ENCODE measurements around the gene GMDS.

Gene GMDS

GRCh38 chr6:1607516-1608221 is 637.7 kb downstream of the GMDS start:
- no peak overlapping the region for H3K27ac ChIP-seq (ENCODE audit: low read length, poor library complexity, severe bottlenecking)
- no peak overlapping the region for H2BK5ac ChIP-seq (ENCODE audit: low read depth, low read length, poor library complexity, severe bottlenecking)
- WGBS, result 2% methylated on average over 29 of the region's 32 CpGs

GRCh38 chr6:1606780-1607515 is 638.5 kb downstream of the GMDS start:
- no peak overlapping the region for H3K27ac ChIP-seq (ENCODE audit: low read length, poor library complexity, severe bottlenecking)
- H3K9me3 ChIP-seq (ENCODE audit: control insufficient read depth, low read length), result no peaks in the 10 kb centered on the region
- no peak overlapping the region for H2BK15ac ChIP-seq (ENCODE audit: low read depth, poor library complexity, severe bottlenecking)
- no peak overlapping the region for H3K4ac ChIP-seq (ENCODE audit: low read depth in 1 of 2, low read length in 2 of 2)
- no peak overlapping the region for H2BK12ac ChIP-seq (ENCODE audit: low read length in 2 of 2)
- H2BK5ac ChIP-seq (ENCODE audit: low read depth, low read length, poor library complexity, severe bottlenecking), result no peak overlapping the region
- H3K4me2 ChIP-seq (ENCODE audit: low read length, poor library complexity, severe bottlenecking), result peak overlapping the region; percentile 48
- peak overlapping the region in 1 of 2 experiments; percentile 52 for H3K4me3 ChIP-seq (ENCODE audit: insufficient read depth in 1 of 2, low read depth in 1 of 2, low read length in 2 of 2)
- H3K18ac ChIP-seq (ENCODE audit: low read depth in 1 of 2, low read length in 2 of 2), result no peak overlapping the region
- no peaks in the 10 kb centered on the region for H3K79me1 ChIP-seq (replicated peaks; ENCODE audit: low read length, poor library complexity, severe bottlenecking)
- no peak overlapping the region for H3K23ac ChIP-seq (ENCODE audit: low read length in 2 of 2)
- H3K36me3 ChIP-seq (ENCODE audit: control insufficient read depth in 1 of 2, insufficient read depth in 2 of 2, low read depth in 1 of 2, low read length in 2 of 2), result no peaks in the 10 kb centered on the region
- H3K14ac ChIP-seq (ENCODE audit: low read length in 2 of 2), result no peak overlapping the region
- no peak for DNase-seq
- no peak overlapping the region for H2BK120ac ChIP-seq (ENCODE audit: low read depth, low read length)
- peaks cover 47% of the 10 kb centered on the region for H3K4me1 ChIP-seq (ENCODE audit: control insufficient read depth, insufficient read depth, low read depth, low read length)
- no peak overlapping the region for H2AK5ac ChIP-seq (ENCODE audit: low read length, severe bottlenecking)
- H3K9ac ChIP-seq (ENCODE audit: low read length), result no peak overlapping the region
- WGBS, result 2% methylated on average over 17 of the region's 22 CpGs
- H2AFZ ChIP-seq (ENCODE audit: low read depth, low read length), result no peak overlapping the region
- peaks cover 54 to 72% of the 10 kb centered on the region in 2 experiments for H3K27me3 ChIP-seq (ENCODE audit: control insufficient read depth in 1 of 2, insufficient read depth in 1 of 2, low read length in 2 of 2)
- no peak overlapping the region for H4K8ac ChIP-seq (ENCODE audit: low read length)
- no peak overlapping the region for H4K91ac ChIP-seq (ENCODE audit: low read length)

More at GRCh38 chr6:1607516-1608221, 637.7 kb downstream of the GMDS start:
- Histone ChIP-seq H2AFZ (ENCODE audit: low read depth, low read length) (no peak overlapping the region), H3K36me3 (ENCODE audit: control insufficient read depth in 1 of 2, insufficient read depth in 2 of 2, low read depth in 1 of 2, low read length in 2 of 2) (no peaks in the 10 kb centered on the region), H3K9ac (ENCODE audit: low read length) (no peak overlapping the region), H3K4me3 (ENCODE audit: insufficient read depth in 1 of 2, low read depth in 1 of 2, low read length in 2 of 2) (peak overlapping the region; percentile 22 to 52), H2AK5ac (ENCODE audit: low read length, severe bottlenecking) (no peak overlapping the region), H3K27me3 (ENCODE audit: control insufficient read depth in 1 of 2, insufficient read depth in 1 of 2, low read length in 2 of 2) (peaks cover 50 to 65% of the 10 kb centered on the region in 2 experiments), H3K4me1 (ENCODE audit: control insufficient read depth, insufficient read depth, low read depth, low read length) (peaks cover 47% of the 10 kb centered on the region), H2BK15ac (ENCODE audit: low read depth, poor library complexity, severe bottlenecking) (no peak overlapping the region), H4K91ac (ENCODE audit: low read length) (no peak overlapping the region), H3K9me3 (ENCODE audit: control insufficient read depth, low read length) (no peaks in the 10 kb centered on the region), H3K18ac (ENCODE audit: low read depth in 1 of 2, low read length in 2 of 2) (no peak overlapping the region), H3K4me2 (ENCODE audit: low read length, poor library complexity, severe bottlenecking) (peak overlapping the region; percentile 48), H4K8ac (ENCODE audit: low read length) (no peak overlapping the region), H3K23ac (ENCODE audit: low read length in 2 of 2) (no peak overlapping the region), H2BK120ac (ENCODE audit: low read depth, low read length) (no peak overlapping the region), H3K79me1 (replicated peaks; ENCODE audit: low read length, poor library complexity, severe bottlenecking) (no peaks in the 10 kb centered on the region), H2BK12ac (ENCODE audit: low read length in 2 of 2) (no peak overlapping the region), H3K14ac (ENCODE audit: low read length in 2 of 2) (no peak overlapping the region), H3K4ac (ENCODE audit: low read depth in 1 of 2, low read length in 2 of 2) (no peak overlapping the region)
- DNase-seq, result no peak

- no peak overlapping the region for H2BK15ac ChIP-seq (ENCODE audit: low read depth, poor library complexity, severe bottlenecking)
- H2AK5ac ChIP-seq (ENCODE audit: low read length, severe bottlenecking), result no peak overlapping the region
- H3K27ac ChIP-seq (ENCODE audit: low read length, poor library complexity, severe bottlenecking), result no peak overlapping the region
- H3K27me3 ChIP-seq (ENCODE audit: control insufficient read depth in 1 of 2, insufficient read depth in 1 of 2, low read length in 2 of 2), result peaks cover 54 to 80% of the 10 kb centered on the region in 2 experiments
- H3K4me1 ChIP-seq (ENCODE audit: control insufficient read depth, insufficient read depth, low read depth, low read length), result peaks cover 43% of the 10 kb centered on the region
- no peak overlapping the region for H3K4me2 ChIP-seq (ENCODE audit: low read length, poor library complexity, severe bottlenecking)
- H3K18ac ChIP-seq (ENCODE audit: low read depth in 1 of 2, low read length in 2 of 2), result no peak overlapping the region
- 5% methylated on average over 23 of the region's 26 CpGs for WGBS
- no peaks in the 10 kb centered on the region for H3K36me3 ChIP-seq (ENCODE audit: control insufficient read depth in 1 of 2, insufficient read depth in 2 of 2, low read depth in 1 of 2, low read length in 2 of 2)
- no peak overlapping the region for H3K14ac ChIP-seq (ENCODE audit: low read length in 2 of 2)
- H3K4ac ChIP-seq (ENCODE audit: low read depth in 1 of 2, low read length in 2 of 2), result no peak overlapping the region
- no peaks in the 10 kb centered on the region for H3K9me3 ChIP-seq (ENCODE audit: control insufficient read depth, low read length)
- H3K23ac ChIP-seq (ENCODE audit: low read length in 2 of 2), result no peak overlapping the region
- H3K79me1 ChIP-seq (replicated peaks; ENCODE audit: low read length, poor library complexity, severe bottlenecking), result no peaks in the 10 kb centered on the region
- H2BK5ac ChIP-seq (ENCODE audit: low read depth, low read length, poor library complexity, severe bottlenecking), result no peak overlapping the region
- no peak for DNase-seq
- H3K9ac ChIP-seq (ENCODE audit: low read length), result no peak overlapping the region
- H2BK120ac ChIP-seq (ENCODE audit: low read depth, low read length), result no peak overlapping the region
- H4K91ac ChIP-seq (ENCODE audit: low read length), result no peak overlapping the region
- no peak overlapping the region for H2BK12ac ChIP-seq (ENCODE audit: low read length in 2 of 2)
- no peak overlapping the region for H2AFZ ChIP-seq (ENCODE audit: low read depth, low read length)
- H3K4me3 ChIP-seq (ENCODE audit: insufficient read depth in 1 of 2, low read depth in 1 of 2, low read length in 2 of 2), result peak overlapping the region in 1 of 2 experiments; percentile 15
- no peak overlapping the region for H4K8ac ChIP-seq (ENCODE audit: low read length)
These were observed 639.3 kb downstream of the GMDS start for GRCh38 chr6:1605893-1606779.

Measured in mesenchymal stem cell (in vitro differentiated cells and primary cell).